Fibroblast of lung (primary cell): ENCODE results near the gene SPSB2.

Experiments used
- EZH2 ChIP-seq: IDR thresholded peaks from 2 replicates; pipeline ENCODE4 v1.5.1; 2012; ENCODE audit warnings: low read length, control low read depth, mild to moderate bottlenecking; ENCODE audit errors: missing control alignments
- TF ChIP-seq, protein P1 (sequence below), 2 donors: IDR thresholded peaks in 1 of 2; conservative IDR thresholded peaks in 1 of 2; 1 replicate in 1 of 2; 2 replicates in 1 of 2; pipeline ENCODE4 v1.5.1; 2011 to 2012; ENCODE audit warnings: low read length in 2 of 2, control low read depth in 1 of 2, inconsistent platforms in 1 of 2, low read depth in 1 of 2, mild to moderate bottlenecking in 1 of 2

GRCh38 chr12:6849976-6850560 is 23.0 kb downstream of the SPSB2 start:
- no peak for TF ChIP-seq EZH2
- TF ChIP-seq, protein P1, sequence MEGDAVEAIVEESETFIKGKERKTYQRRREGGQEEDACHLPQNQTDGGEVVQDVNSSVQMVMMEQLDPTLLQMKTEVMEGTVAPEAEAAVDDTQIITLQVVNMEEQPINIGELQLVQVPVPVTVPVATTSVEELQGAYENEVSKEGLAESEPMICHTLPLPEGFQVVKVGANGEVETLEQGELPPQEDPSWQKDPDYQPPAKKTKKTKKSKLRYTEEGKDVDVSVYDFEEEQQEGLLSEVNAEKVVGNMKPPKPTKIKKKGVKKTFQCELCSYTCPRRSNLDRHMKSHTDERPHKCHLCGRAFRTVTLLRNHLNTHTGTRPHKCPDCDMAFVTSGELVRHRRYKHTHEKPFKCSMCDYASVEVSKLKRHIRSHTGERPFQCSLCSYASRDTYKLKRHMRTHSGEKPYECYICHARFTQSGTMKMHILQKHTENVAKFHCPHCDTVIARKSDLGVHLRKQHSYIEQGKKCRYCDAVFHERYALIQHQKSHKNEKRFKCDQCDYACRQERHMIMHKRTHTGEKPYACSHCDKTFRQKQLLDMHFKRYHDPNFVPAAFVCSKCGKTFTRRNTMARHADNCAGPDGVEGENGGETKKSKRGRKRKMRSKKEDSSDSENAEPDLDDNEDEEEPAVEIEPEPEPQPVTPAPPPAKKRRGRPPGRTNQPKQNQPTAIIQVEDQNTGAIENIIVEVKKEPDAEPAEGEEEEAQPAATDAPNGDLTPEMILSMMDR (conservative IDR thresholded peaks at IDR 0.05 in 1 of 2, IDR thresholded peaks at IDR 0.05 in 1 of 2; ENCODE audit: low read depth in 1 of 2, low read length in 2 of 2) = no peak
